Measurements from ENCODE around the gene RAB20. TPM values are rescaled to one million over a fixed set of nuclear protein-coding genes. Genes with fewer than 3 reads are reported as not detected.
A peak's percentile ranks its signal among the peaks of the same experiment; 100 is the strongest.

The RAB20 gene
- total RNA-seq, 1 donor from 2014 or later, result 7.8 TPM

GRCh38 chr13:110511509-110512181, 49.9 kb downstream of the RAB20 start:
- Mint-ChIP-seq H3K4me3 (ENCODE audit: unreplicated experiment) (no peak overlapping the region), H3K9me3 (ENCODE audit: low read depth) (no peaks in the 10 kb centered on the region), H3K27ac (ENCODE audit: unreplicated experiment) (peak overlapping the region; percentile 32), H3K27me3 (ENCODE audit: low read depth) (no peaks in the 10 kb centered on the region), H3K36me3 (ENCODE audit: low read depth) (peaks cover 51% of the 10 kb centered on the region), H3K4me1 (ENCODE audit: low read depth) (peaks cover 30% of the 10 kb centered on the region)
- no peak for TF ChIP-seq CTCF (IDR thresholded peaks at IDR 0.05)
- no peak for DNase-seq (ENCODE audit: low spot score)

- Mint-ChIP-seq H3K27me3 (ENCODE audit: low read depth) (no peaks in the 10 kb centered on the region), H3K4me1 (ENCODE audit: low read depth) (peaks cover 44% of the 10 kb centered on the region), H3K27ac (ENCODE audit: unreplicated experiment) (peak overlapping the region; percentile 57), H3K9me3 (ENCODE audit: low read depth) (no peaks in the 10 kb centered on the region), H3K4me3 (ENCODE audit: unreplicated experiment) (no peak overlapping the region), H3K36me3 (ENCODE audit: low read depth) (peaks cover 63% of the 10 kb centered on the region)
- no peak for DNase-seq (ENCODE audit: low spot score)
- no peak for TF ChIP-seq CTCF (IDR thresholded peaks at IDR 0.05)
These were observed 51.3 kb downstream of the RAB20 start for GRCh38 chr13:110509971-110510786.

- peak overlapping the region; percentile 57 for H3K27ac Mint-ChIP-seq (ENCODE audit: unreplicated experiment)
- no peaks in the 10 kb centered on the region for H3K9me3 Mint-ChIP-seq (ENCODE audit: low read depth)
- peaks cover 57% of the 10 kb centered on the region for H3K36me3 Mint-ChIP-seq (ENCODE audit: low read depth)
- TF ChIP-seq CTCF (IDR thresholded peaks at IDR 0.05), result no peak
- H3K4me1 Mint-ChIP-seq (ENCODE audit: low read depth), result peaks cover 45% of the 10 kb centered on the region
- no peak overlapping the region for H3K4me3 Mint-ChIP-seq (ENCODE audit: unreplicated experiment)
- no peak for DNase-seq (ENCODE audit: low spot score)
- H3K27me3 Mint-ChIP-seq (ENCODE audit: low read depth), result no peaks in the 10 kb centered on the region
These were observed 52.0 kb downstream of the RAB20 start for GRCh38 chr13:110509478-110509926.

GRCh38 chr13:110507678-110508381, 53.7 kb downstream of the RAB20 start:
- H3K27me3 Mint-ChIP-seq (ENCODE audit: low read depth), result no peaks in the 10 kb centered on the region
- H3K9me3 Mint-ChIP-seq (ENCODE audit: low read depth), result no peaks in the 10 kb centered on the region
- peaks cover 53% of the 10 kb centered on the region for H3K4me1 Mint-ChIP-seq (ENCODE audit: low read depth)
- peak; percentile 47 for TF ChIP-seq CTCF (IDR thresholded peaks at IDR 0.05)
- no peak for DNase-seq (ENCODE audit: low spot score)
- peaks cover 53% of the 10 kb centered on the region for H3K36me3 Mint-ChIP-seq (ENCODE audit: low read depth)
- no peak overlapping the region for H3K4me3 Mint-ChIP-seq (ENCODE audit: unreplicated experiment)
- peak overlapping the region; percentile 78 for H3K27ac Mint-ChIP-seq (ENCODE audit: unreplicated experiment)

Data from chondrocyte (in vitro differentiated cells).